Measurements from ENCODE around the gene NCOA7. TPM values are rescaled to one million over a fixed set of nuclear protein-coding genes. Genes with fewer than 3 reads are reported as not detected.

The NCOA7 gene
- total RNA-seq, 4 donors from 2014 or later, result 17.9 to 72.8 (median 40.6) TPM

GRCh38 chr6:125809570-125810170, 18.9 kb downstream of the NCOA7 start:
- H3K36me3 ChIP-seq, result no peaks in the 10 kb centered on the region
- no peaks in the 10 kb centered on the region for H3K9me3 ChIP-seq
- H3K27me3 ChIP-seq, result no peaks in the 10 kb centered on the region
- no peak for TF ChIP-seq CTCF (IDR thresholded peaks at IDR 0.05)
- no peak for TF ChIP-seq POLR2A (IDR thresholded peaks at IDR 0.05)
- no peak for DNase-seq
- intact Hi-C loops (cut with DNase I; ENCODE audit: low total_unique reads), result no loop called here
- H3K4me1 ChIP-seq, result peaks cover 0 to 11% of the 10 kb centered on the region in 2 donors
- no peak overlapping the region for H3K27ac ChIP-seq
- H3K4me3 ChIP-seq, result no peak overlapping the region

GRCh38 chr6:125810445-125810844, 19.7 kb downstream of the NCOA7 start:
- TF ChIP-seq CTCF (IDR thresholded peaks at IDR 0.05), result no peak
- no peak overlapping the region for H3K27ac ChIP-seq
- no peaks in the 10 kb centered on the region for H3K9me3 ChIP-seq
- H3K27me3 ChIP-seq, result no peaks in the 10 kb centered on the region
- no peak overlapping the region for H3K4me3 ChIP-seq
- intact Hi-C loops (cut with DNase I; ENCODE audit: low total_unique reads), result no loop called here
- DNase-seq, result no peak
- H3K4me1 ChIP-seq, result peaks cover 0 to 11% of the 10 kb centered on the region in 2 donors
- H3K36me3 ChIP-seq, result no peaks in the 10 kb centered on the region

GRCh38 chr6:125811259-125811658, 20.5 kb downstream of the NCOA7 start:
- intact Hi-C loops (cut with DNase I; ENCODE audit: low total_unique reads), result no loop called here
- Histone ChIP-seq H3K4me1 (peaks cover 0 to 11% of the 10 kb centered on the region in 2 donors), H3K9me3 (no peaks in the 10 kb centered on the region), H3K36me3 (no peaks in the 10 kb centered on the region), H3K27ac (peak overlapping the region; percentile 72 to 76), H3K27me3 (no peaks in the 10 kb centered on the region), H3K4me3 (no peak overlapping the region)
- DNase-seq, result no peak
- TF ChIP-seq CTCF (IDR thresholded peaks at IDR 0.05) (no peak), POLR2A (IDR thresholded peaks at IDR 0.05) (no peak)

DNA sequence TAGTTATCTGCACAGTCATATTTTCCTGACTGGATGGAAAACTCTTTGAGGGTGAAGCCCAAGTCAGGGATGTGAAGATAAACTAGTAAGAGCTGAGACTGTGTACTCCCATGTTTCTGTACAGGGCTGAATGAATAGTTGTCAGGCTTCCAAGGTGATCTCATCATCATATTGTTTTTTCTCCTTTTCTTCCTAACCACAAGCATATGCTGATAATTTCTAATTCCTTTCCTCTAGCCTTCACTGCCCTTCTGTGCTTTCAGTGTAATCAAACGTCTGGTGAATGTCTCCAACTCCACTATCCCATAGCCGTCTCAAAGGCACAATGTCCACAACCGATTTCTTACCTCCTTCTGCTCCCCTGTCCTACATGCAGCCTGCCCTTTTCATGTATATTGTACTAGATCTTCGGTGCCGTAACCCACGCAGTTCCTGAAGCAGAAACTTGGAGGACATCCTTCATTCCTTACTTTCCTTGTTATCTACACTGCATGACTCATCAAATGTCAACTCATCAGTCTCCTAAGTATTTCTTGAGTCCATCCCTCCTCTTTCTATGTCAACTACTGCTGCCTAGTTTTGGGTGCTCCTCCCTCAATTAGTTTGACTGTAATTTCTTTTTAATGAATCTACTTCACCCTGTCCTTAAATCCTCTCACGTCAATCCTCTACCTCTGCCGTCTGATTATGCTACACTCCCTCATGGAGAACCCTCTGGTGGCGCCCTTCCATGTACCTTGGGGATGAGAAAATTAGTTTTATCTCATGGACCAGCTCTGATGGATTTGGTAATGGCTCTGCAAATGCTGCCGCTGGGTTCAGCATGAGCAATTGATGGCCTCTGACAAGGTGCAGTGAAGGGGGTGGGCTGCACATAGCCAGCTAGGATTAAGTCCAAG, 21.9 kb downstream of the NCOA7 start:
- no peaks in the 10 kb centered on the region for H3K36me3 ChIP-seq
- H3K4me3 ChIP-seq, result peak overlapping the region in 1 of 2 donors; percentile 12
- H3K27me3 ChIP-seq, result no peaks in the 10 kb centered on the region
- TF ChIP-seq CTCF (IDR thresholded peaks at IDR 0.05) (no peak), POLR2A (IDR thresholded peaks at IDR 0.05) (no peak)
- no peaks in the 10 kb centered on the region for H3K9me3 ChIP-seq
- no peak for DNase-seq
- peaks cover 0 to 11% of the 10 kb centered on the region in 2 donors for H3K4me1 ChIP-seq
- peak overlapping the region; percentile 72 to 76 for H3K27ac ChIP-seq
- intact Hi-C loops (cut with DNase I; ENCODE audit: low total_unique reads), result no loop called here

DNA sequence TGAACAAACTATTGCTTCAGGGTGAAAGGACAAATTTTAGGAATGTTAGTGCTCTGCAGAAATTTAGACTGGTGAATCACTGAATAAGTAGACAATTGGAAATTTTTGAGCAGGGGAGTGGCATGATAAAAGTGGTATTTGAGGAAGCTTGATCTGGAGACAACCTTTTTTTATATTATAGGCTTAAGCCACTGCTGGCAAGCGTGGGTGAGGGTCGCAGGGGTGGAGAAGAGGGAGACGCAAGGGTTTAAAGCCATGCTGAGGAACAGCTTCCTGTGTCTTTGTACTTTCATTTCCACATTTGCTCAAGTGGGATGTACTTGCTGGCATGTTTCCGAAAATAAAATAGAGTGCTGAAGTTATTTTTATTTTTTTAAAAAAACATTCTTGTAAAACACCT, 23.7 kb downstream of the NCOA7 start:
- H3K4me3 ChIP-seq, result no peak overlapping the region
- H3K27ac ChIP-seq, result peak overlapping the region; percentile 6 to 24

More for the DNA sequence above, 23.7 kb downstream of the NCOA7 start:
- no peak for DNase-seq
- Histone ChIP-seq H3K27me3 (no peaks in the 10 kb centered on the region), H3K4me1 (peaks cover 0 to 11% of the 10 kb centered on the region in 2 donors), H3K9me3 (no peaks in the 10 kb centered on the region), H3K36me3 (no peaks in the 10 kb centered on the region)
- intact Hi-C loops (cut with DNase I; ENCODE audit: low total_unique reads), result no loop called here
- TF ChIP-seq CTCF (IDR thresholded peaks at IDR 0.05) (no peak), POLR2A (IDR thresholded peaks at IDR 0.05) (no peak)
